ENCODE results near the gene ADAM33.

ADAM33 gene

GRCh38 chr20:3707508-3707899 lies 25.7 kb upstream of the ADAM33 start:
- H3K4me1 ChIP-seq (ENCODE audit: control insufficient read depth, insufficient read depth, low read length, unreplicated experiment): no peaks in the 10 kb centered on the region
- no peaks in the 10 kb centered on the region for H3K27me3 ChIP-seq (ENCODE audit: insufficient read depth, low read length)
- H3K4me3 ChIP-seq (ENCODE audit: low read depth, low read length): no peak overlapping the region
- H3K27ac ChIP-seq (ENCODE audit: low read depth, low read length): no peak overlapping the region
- no peak overlapping the region for H2AFZ ChIP-seq (ENCODE audit: low read length, unreplicated experiment)
- H3K79me2 ChIP-seq (ENCODE audit: control insufficient read depth, insufficient read depth, low read length, unreplicated experiment): no peaks in the 10 kb centered on the region
- no peaks in the 10 kb centered on the region for H3K36me3 ChIP-seq (ENCODE audit: insufficient read depth, low read length)

GRCh38 chr20:3706774-3707507 lies 25.1 kb upstream of the ADAM33 start:
- no peaks in the 10 kb centered on the region for H3K27me3 ChIP-seq (ENCODE audit: insufficient read depth, low read length)
- no peak overlapping the region for H3K27ac ChIP-seq (ENCODE audit: low read depth, low read length)
- H3K4me1 ChIP-seq (ENCODE audit: control insufficient read depth, insufficient read depth, low read length, unreplicated experiment): no peaks in the 10 kb centered on the region
- no peak overlapping the region for H2AFZ ChIP-seq (ENCODE audit: low read length, unreplicated experiment)
- H3K36me3 ChIP-seq (ENCODE audit: insufficient read depth, low read length): no peaks in the 10 kb centered on the region
- H3K79me2 ChIP-seq (ENCODE audit: control insufficient read depth, insufficient read depth, low read length, unreplicated experiment): no peaks in the 10 kb centered on the region
- no peak overlapping the region for H3K4me3 ChIP-seq (ENCODE audit: low read depth, low read length)

- H3K4me3 ChIP-seq (ENCODE audit: low read depth, low read length): no peak overlapping the region
- no peak overlapping the region for H3K27ac ChIP-seq (ENCODE audit: low read depth, low read length)
- no peaks in the 10 kb centered on the region for H3K36me3 ChIP-seq (ENCODE audit: insufficient read depth, low read length)
- no peaks in the 10 kb centered on the region for H3K79me2 ChIP-seq (ENCODE audit: control insufficient read depth, insufficient read depth, low read length, unreplicated experiment)
- no peaks in the 10 kb centered on the region for H3K27me3 ChIP-seq (ENCODE audit: insufficient read depth, low read length)
- no peak overlapping the region for H2AFZ ChIP-seq (ENCODE audit: low read length, unreplicated experiment)
- no peaks in the 10 kb centered on the region for H3K4me1 ChIP-seq (ENCODE audit: control insufficient read depth, insufficient read depth, low read length, unreplicated experiment)
Observed at GRCh38 chr20:3705970-3706739, 24.3 kb upstream of the ADAM33 start.

- Histone ChIP-seq H3K36me3 (ENCODE audit: insufficient read depth, low read length) (no peaks in the 10 kb centered on the region), H2AFZ (ENCODE audit: low read length, unreplicated experiment) (no peak overlapping the region), H3K79me2 (ENCODE audit: control insufficient read depth, insufficient read depth, low read length, unreplicated experiment) (no peaks in the 10 kb centered on the region), H3K4me3 (ENCODE audit: low read depth, low read length) (no peak overlapping the region), H3K4me1 (ENCODE audit: control insufficient read depth, insufficient read depth, low read length, unreplicated experiment) (no peaks in the 10 kb centered on the region), H3K27me3 (ENCODE audit: insufficient read depth, low read length) (no peaks in the 10 kb centered on the region), H3K27ac (ENCODE audit: low read depth, low read length) (no peak overlapping the region)
Observed at GRCh38 chr20:3705491-3705969, 23.7 kb upstream of the ADAM33 start.

GRCh38 chr20:3704087-3704486 lies 22.3 kb upstream of the ADAM33 start:
- H3K79me2 ChIP-seq (ENCODE audit: control insufficient read depth, insufficient read depth, low read length, unreplicated experiment): no peaks in the 10 kb centered on the region
- H3K27me3 ChIP-seq (ENCODE audit: insufficient read depth, low read length): no peaks in the 10 kb centered on the region
- H3K4me3 ChIP-seq (ENCODE audit: low read depth, low read length): no peak overlapping the region
- H2AFZ ChIP-seq (ENCODE audit: low read length, unreplicated experiment): no peak overlapping the region
- no peaks in the 10 kb centered on the region for H3K36me3 ChIP-seq (ENCODE audit: insufficient read depth, low read length)
- no peaks in the 10 kb centered on the region for H3K4me1 ChIP-seq (ENCODE audit: control insufficient read depth, insufficient read depth, low read length, unreplicated experiment)
- no peak overlapping the region for H3K27ac ChIP-seq (ENCODE audit: low read depth, low read length)

GRCh38 chr20:3702611-3703391 lies 21.0 kb upstream of the ADAM33 start:
- Histone ChIP-seq H3K27ac (ENCODE audit: low read depth, low read length) (no peak overlapping the region), H3K27me3 (ENCODE audit: insufficient read depth, low read length) (0 out of 2 replicates have a peak, but pooled peaks cover 3% of the 10 kb centered on the region), H3K36me3 (ENCODE audit: insufficient read depth, low read length) (no peaks in the 10 kb centered on the region), H3K4me1 (ENCODE audit: control insufficient read depth, insufficient read depth, low read length, unreplicated experiment) (no peaks in the 10 kb centered on the region), H3K79me2 (ENCODE audit: control insufficient read depth, insufficient read depth, low read length, unreplicated experiment) (no peaks in the 10 kb centered on the region), H2AFZ (ENCODE audit: low read length, unreplicated experiment) (no peak overlapping the region), H3K4me3 (ENCODE audit: low read depth, low read length) (no peak overlapping the region)

- Histone ChIP-seq H3K27ac (ENCODE audit: low read depth, low read length) (no peak overlapping the region), H3K36me3 (ENCODE audit: insufficient read depth, low read length) (no peaks in the 10 kb centered on the region), H3K27me3 (ENCODE audit: insufficient read depth, low read length) (0 out of 2 replicates have a peak, but pooled peaks cover 3% of the 10 kb centered on the region), H2AFZ (ENCODE audit: low read length, unreplicated experiment) (no peak overlapping the region), H3K79me2 (ENCODE audit: control insufficient read depth, insufficient read depth, low read length, unreplicated experiment) (no peaks in the 10 kb centered on the region), H3K4me1 (ENCODE audit: control insufficient read depth, insufficient read depth, low read length, unreplicated experiment) (no peaks in the 10 kb centered on the region), H3K4me3 (ENCODE audit: low read depth, low read length) (no peak overlapping the region)
Observed at GRCh38 chr20:3701061-3701998, 19.5 kb upstream of the ADAM33 start.

- Histone ChIP-seq H2AFZ (ENCODE audit: low read length, unreplicated experiment) (no peak overlapping the region), H3K27me3 (ENCODE audit: insufficient read depth, low read length) (0 out of 2 replicates have a peak, but pooled peaks cover 3% of the 10 kb centered on the region), H3K4me3 (ENCODE audit: low read depth, low read length) (no peak overlapping the region), H3K36me3 (ENCODE audit: insufficient read depth, low read length) (no peaks in the 10 kb centered on the region), H3K79me2 (ENCODE audit: control insufficient read depth, insufficient read depth, low read length, unreplicated experiment) (no peaks in the 10 kb centered on the region), H3K27ac (ENCODE audit: low read depth, low read length) (no peak overlapping the region), H3K4me1 (ENCODE audit: control insufficient read depth, insufficient read depth, low read length, unreplicated experiment) (no peaks in the 10 kb centered on the region)
Observed at GRCh38 chr20:3699037-3699436, 17.2 kb upstream of the ADAM33 start.

- no peak overlapping the region for H3K4me3 ChIP-seq (ENCODE audit: low read depth, low read length)
- H3K27me3 ChIP-seq (ENCODE audit: insufficient read depth, low read length): 0 out of 2 replicates have a peak, but pooled peaks cover 3% of the 10 kb centered on the region
- H3K4me1 ChIP-seq (ENCODE audit: control insufficient read depth, insufficient read depth, low read length, unreplicated experiment): no peaks in the 10 kb centered on the region
- no peak overlapping the region for H3K27ac ChIP-seq (ENCODE audit: low read depth, low read length)
- H3K79me2 ChIP-seq (ENCODE audit: control insufficient read depth, insufficient read depth, low read length, unreplicated experiment): no peaks in the 10 kb centered on the region
- no peaks in the 10 kb centered on the region for H3K36me3 ChIP-seq (ENCODE audit: insufficient read depth, low read length)
- H2AFZ ChIP-seq (ENCODE audit: low read length, unreplicated experiment): no peak overlapping the region
Observed at GRCh38 chr20:3698591-3699001, 16.8 kb upstream of the ADAM33 start.

Measured in ACC112 (cell line).